Hepatocyte (in vitro differentiated cells): ENCODE measurements around the gene ZNF780A.

Experiments used
- CTCF ChIP-seq: fragments of 200-600 bp; sonication (generic); IDR thresholded peaks from 2 replicates; pipeline ENCODE4 v1.5.1; 2016; ENCODE audit warnings: antibody characterized with exemption, mild to moderate bottlenecking; ENCODE audit not compliant: poor library complexity
- EZH2 ChIP-seq: fragments of 200-600 bp; sonication (generic); IDR thresholded peaks from 2 replicates; pipeline ENCODE4 v1.6.1; 2016; ENCODE audit warnings: antibody characterized with exemption, mild to moderate bottlenecking, borderline replicate concordance
- EZH2phosphoT487 ChIP-seq: fragments of 200-600 bp; sonication (generic); IDR thresholded peaks from one replicate; pipeline ENCODE4 v1.6.1; 2018; ENCODE audit warnings: antibody characterized with exemption, mild to moderate bottlenecking, low read depth, moderate library complexity; ENCODE audit not compliant: unreplicated experiment, severe bottlenecking

- TF ChIP-seq CTCF (no peak), EZH2 (no peak), EZH2phosphoT487 (no peak)
These were observed 25.3 kb upstream of the ZNF780A start for GRCh38 chr19:40116075-40116474.
